GM18511 (cell line): ENCODE results near the gene MARCHF2.
A peak's percentile ranks its signal among the peaks of the same experiment; 100 is the strongest.
"Not testable (repeated sequence)": the region's sequence is repeated elsewhere in the genome, so short reads cannot be mapped to it uniquely, and the experiment has no call there.

Experiments used
- ATAC-seq: cut with Tn5 transposase; IDR thresholded peaks from one replicate; pipeline ENCODE4 v1.9.1; 2021; ENCODE audit warnings: mild to moderate bottlenecking, moderate library complexity; ENCODE audit not compliant: unreplicated experiment

Gene MARCHF2

GRCh38 chr19:8412783-8413628 is at the start of gene MARCHF2:
TSS of gene MARCHF2 (plus strand) at chr19:8413305. CDS start at chr19:8421841, 8,536 bp downstream.
- ATAC-seq, result peak; percentile 99

- ATAC-seq, result no peak
These were observed 49.0 kb upstream of the MARCHF2 start, which contains the start of gene ANGPTL4 for GRCh38 chr19:8363803-8364771. TSS of gene ANGPTL4 (plus strand) at chr19:8364155. CDS start at chr19:8364322, 167 bp downstream.

GRCh38 chr19:8366121-8366581 is 47.0 kb upstream of the MARCHF2 start:
- ATAC-seq, result no peak

DNA sequence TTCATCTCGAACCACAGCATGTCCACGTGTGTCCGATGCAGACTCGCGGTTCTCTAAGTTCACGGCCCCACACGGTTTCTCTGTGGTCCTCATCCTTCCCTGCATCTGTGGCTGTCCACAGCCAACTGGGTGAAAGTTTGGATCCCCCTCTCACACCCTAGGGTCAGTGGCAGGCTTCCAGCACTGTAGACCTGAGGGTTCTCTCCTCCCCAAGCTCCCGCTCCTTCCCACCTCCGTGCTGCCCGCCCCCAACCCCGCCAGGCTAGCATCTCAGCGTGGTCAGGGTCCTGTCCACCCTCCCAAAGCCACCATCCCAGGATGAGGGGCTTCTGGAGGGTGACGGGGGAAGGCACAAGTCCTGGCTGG is 46.2 kb upstream of the MARCHF2 start:
- ATAC-seq, result no peak

DNA sequence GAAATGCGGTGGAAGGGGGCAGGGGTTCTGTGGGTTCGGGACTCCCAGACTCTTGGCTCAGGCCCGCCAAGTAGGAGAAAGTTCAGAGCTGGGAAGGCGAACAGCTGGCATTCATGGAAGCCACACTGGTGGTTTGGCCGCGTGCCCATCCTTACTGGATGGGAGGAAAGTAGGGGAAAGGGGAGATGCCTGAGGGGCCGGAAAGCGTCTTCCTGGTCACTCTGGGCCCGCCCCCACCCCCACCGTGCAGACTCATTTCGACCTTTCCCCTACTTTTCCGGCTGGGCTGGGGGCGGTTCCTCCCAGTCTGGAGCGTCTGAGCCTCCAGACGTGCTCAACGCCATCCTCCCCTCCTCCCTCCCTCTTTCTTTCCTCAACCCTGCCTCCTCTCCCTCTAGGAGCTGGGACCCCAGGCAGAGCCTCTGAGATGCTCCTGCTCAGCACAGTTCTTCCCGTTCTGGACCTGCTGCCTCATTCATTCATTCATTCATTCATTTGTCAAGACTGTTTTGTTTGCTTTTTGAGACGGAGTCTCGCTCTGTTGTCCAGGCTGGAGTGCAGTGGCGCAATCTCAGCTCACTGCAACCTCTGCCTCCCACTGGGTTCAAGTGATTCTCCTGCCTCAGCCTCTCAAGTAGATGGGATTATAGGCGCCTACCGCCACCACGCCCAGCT is 45.6 kb upstream of the MARCHF2 start:
- no peak for ATAC-seq

DNA sequence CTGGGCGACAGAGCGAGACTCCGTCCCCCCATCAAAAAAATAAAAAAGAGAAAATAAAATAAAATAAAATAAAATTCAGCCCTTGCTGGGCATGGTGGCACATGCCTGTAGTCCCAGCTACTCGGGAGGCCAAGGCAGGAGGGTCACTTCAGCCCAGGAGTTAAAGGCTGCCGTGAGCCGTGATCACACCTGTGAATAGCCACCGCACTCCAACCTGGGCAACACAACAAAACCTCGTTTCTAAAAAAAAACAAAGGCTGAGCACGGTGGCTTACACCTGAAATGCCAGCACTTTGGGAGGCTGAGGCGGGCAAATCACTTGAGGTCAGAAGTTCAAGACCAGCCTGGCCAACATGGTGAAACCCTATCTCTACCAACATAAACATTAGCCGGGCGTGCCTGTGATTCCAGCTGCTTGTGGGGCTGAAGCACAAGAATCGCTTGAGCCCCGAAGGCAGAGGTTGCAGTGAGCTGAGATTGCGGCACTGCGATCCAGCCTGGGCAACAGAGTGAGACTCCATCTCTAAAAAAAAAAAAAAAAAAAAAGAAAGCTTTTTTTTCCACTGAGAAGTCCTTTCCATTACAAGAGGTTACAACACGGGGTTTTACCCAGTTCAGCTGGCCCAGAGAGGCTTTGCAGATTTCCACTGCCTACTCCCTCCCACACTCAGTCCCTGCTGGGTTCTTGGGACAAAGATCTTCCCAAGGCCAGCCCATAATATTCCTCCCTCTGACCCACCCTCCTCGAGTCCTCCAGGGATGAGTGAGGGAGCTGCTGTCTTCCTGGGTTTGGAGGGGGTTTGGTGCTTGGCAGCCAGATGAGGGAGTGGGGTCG is 42.7 kb upstream of the MARCHF2 start:
- ATAC-seq, result no peak

GRCh38 chr19:8371011-8371804 is 41.9 kb upstream of the MARCHF2 start:
- ATAC-seq, result no peak

- no peak for ATAC-seq
These were observed 39.0 kb upstream of the MARCHF2 start for GRCh38 chr19:8373867-8374813.

GRCh38 chr19:8375766-8376165 is 37.3 kb upstream of the MARCHF2 start:
- not testable (repeated sequence) for ATAC-seq

GRCh38 chr19:8376373-8376974 is 36.6 kb upstream of the MARCHF2 start:
- ATAC-seq, result not testable (repeated sequence)

DNA sequence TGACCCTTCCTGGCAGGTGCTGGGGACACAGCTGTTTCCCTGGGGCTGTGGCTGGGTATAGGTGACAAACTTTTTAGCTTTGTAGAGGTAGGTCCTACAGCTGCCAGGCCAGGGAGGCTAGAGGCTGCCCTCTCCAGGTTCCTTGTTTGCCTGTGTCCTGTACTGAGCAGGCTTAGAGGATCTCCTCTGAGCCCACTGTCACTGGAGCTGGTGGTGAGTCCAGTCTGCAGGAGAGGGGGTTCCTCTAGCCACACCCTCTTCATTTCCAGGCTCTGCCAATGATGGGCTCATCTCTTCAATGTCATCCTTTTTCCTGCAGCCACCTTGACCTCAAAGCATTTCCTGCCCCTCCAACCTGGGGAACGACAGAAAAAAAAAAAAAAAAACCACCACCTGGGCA is 35.5 kb upstream of the MARCHF2 start:
- ATAC-seq, result no peak

DNA sequence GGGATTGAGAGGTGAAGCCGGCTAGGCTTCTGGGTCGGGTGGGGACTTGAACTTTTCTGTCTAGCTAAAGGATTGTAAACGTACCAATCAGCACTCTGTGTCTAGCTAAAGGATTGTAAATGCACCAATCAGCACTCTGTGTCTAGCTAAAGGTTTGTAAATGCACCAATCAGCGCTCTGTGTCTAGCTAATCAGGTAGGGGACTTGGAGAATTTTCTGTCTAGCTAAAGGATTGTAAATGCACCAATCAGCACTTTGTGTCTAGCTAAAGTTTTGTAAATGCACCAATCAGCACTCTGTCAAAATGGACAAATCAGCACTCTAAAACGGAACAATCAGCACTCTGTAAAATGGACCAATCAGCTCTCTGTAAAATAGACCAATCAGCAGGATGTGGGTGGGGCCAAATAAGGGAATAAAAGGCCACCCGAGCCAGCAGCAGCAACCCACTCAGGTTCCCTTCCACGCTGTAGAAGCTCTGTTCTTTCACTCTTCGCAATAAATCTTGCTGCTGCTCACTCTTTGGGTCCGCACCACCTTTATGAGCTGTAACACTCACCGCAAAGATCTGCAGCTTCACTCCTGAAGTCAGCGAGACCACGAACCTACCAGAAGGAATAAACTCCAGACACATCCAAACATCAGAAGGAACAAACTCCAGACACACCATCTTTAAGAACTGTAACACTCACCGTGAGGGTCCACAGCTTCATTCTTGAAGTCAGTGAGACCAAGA is 33.8 kb upstream of the MARCHF2 start:
- not testable (repeated sequence) for ATAC-seq

DNA sequence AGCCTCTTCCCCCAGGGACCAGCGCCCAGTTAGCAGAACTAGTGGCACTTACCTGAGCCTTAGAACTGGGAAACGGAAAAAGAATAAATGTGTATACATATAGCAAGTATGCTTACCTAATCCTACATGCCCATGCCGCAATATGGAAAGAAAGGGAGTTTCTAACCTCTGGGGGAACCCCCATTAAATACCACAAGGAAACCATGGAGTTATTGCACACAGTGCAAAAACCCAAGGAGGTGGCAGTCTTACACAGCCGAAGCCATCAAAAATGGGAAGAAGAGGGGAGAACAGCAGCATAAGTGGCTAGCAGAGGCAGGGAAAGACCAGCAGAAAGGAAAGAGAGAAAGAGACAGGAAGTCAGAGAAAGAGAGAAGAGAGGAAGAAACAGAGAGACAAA is 28.5 kb upstream of the MARCHF2 start:
- ATAC-seq, result not testable (repeated sequence)

DNA sequence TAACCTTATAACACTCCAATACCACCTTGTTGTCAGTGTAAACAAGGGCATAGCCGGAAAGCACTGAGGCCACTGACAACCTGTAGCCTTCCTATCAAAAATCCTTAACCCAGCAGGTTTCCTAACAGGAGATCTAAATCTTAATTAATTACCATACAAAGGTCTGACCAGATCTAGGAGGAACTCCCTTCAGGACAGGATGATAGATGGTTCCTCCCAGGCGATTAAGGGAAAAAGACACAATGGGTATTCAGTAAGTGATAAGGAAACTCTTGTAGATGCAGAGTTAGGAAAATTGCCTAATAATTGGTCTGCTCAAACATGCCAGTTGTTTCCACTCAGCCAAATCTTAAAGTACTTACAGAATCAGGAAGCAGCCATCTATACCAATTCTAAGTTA is 28.0 kb upstream of the MARCHF2 start:
- not testable (repeated sequence) for ATAC-seq

GRCh38 chr19:8385566-8385965 is 27.5 kb upstream of the MARCHF2 start:
- ATAC-seq, result not testable (repeated sequence)

GRCh38 chr19:8386419-8386818 is 26.7 kb upstream of the MARCHF2 start:
- not testable (repeated sequence) for ATAC-seq

DNA sequence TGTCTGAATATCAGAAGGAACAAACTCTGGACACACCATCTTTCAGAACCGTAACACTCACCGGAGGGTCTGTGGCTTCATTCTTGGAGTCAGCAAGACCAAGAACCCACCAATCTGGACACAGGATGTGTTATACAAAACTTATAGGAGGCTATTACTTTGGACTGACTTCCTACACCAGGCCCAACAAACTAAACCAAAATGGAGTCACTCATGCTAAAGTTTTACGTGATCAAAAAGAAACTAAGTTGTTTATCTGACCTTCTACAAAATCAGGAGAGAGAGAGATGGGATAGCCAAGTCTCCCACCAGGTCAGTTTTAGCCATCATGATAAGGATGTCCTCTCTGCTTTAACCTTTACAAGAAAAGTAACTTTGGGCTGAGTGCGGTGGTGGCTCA is 26.1 kb upstream of the MARCHF2 start:
- no peak for ATAC-seq
